Left lobe of liver (tissue), 2 donors: ENCODE results near the gene NELL2. TPM values are rescaled to one million over a fixed set of nuclear protein-coding genes. Genes with fewer than 3 reads are reported as not detected.
"Not testable (repeated sequence)": the region's sequence is repeated elsewhere in the genome, so short reads cannot be mapped to it uniquely, and the experiment has no call there.

Experiments
- ATAC-seq: fragments of 200-7000 bp; cut with Tn5 transposase; one replicate; pipeline ENCODE4 v1.9.1; 2020; ENCODE audit warnings: mild to moderate bottlenecking, moderate library complexity
- DNase-seq: peaks from one replicate; pipeline ENCODE4 v3.0.0-alpha.2; 2020; ENCODE audit warnings: low spot score
- total RNA-seq: library from RNA; stranded (reverse); gene quantifications from one replicate; pipeline ENCODE4 v1.2.1, GENCODE V29; 2021
- donor health status: DM: no; HTN: no; CAD: no; lungs with moderate emphysema.
- donor health status: DM: no; HTN: yes; CAD: no.

The NELL2 gene
- total RNA-seq, 1 donor from 2014 or later, result 0.78 TPM

GRCh38 chr12:44847888-44848702 lies 28.0 kb downstream of the NELL2 start:
- no peak for DNase-seq
- no peak for ATAC-seq

DNA sequence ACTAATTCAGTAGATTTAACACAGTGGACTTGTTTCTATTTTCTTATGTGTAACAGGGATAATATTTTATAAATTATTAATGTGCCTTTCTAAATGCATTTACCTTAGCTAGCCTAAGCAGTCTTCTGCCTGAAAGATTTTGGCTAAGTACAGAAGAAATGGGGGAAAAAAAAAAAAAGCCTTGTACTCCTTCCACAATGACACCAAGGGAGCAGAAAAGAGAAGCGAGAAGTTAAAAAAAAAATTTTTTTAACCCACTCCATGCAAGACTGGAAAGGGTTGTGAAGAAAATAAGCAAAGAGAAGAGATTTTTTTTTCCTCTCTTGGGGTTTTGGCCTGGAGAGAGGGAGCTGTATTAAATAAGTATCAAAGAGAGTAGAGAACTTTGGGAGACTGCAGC lies 28.7 kb downstream of the NELL2 start:
- DNase-seq, result no peak

DNA sequence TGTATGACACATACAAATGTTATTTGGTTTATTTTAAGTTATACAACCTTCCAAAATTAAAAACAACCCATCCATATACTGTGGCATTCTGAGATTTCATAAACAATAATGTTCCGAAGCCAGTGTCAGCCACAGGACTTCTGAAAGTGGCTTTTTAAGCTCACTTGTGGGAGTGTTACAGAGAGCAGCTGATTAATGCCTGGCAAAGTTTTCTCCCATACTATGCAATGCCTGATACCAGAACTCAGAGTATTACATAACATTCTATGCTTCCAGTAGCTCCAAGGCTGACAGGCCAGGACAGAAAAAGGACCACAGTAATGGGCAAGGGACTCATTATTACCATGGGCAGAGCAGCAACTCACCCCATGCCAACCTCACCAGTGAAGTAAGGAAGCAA lies 29.3 kb downstream of the NELL2 start:
- ATAC-seq, result no peak
- DNase-seq, result no peak

More for the DNA sequence above, 28.7 kb downstream of the NELL2 start:
- no peak for ATAC-seq

- no peak for ATAC-seq
- DNase-seq, result no peak
Observed at GRCh38 chr12:44842669-44843068, 33.4 kb downstream of the NELL2 start.

DNA sequence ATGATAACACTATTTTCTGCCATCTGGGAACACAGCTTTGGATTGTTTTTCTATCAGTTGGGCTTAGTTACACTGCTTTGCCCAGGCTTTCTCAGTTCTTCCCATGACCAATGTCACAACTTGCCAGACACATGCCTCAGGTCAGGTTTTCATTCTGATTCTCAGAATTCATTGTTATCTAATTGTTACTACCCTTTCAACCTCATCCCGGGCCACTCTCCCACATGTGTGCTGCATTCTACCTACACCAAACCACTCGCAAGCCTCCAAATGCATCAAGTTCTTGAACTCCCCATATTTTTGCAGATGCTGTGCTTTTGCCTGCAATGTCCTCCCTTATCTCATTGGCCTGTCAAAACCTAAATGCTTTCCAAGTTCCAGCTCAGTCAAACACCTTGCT lies 36.3 kb downstream of the NELL2 start:
- ATAC-seq (no peak), DNase-seq (no peak)

DNA sequence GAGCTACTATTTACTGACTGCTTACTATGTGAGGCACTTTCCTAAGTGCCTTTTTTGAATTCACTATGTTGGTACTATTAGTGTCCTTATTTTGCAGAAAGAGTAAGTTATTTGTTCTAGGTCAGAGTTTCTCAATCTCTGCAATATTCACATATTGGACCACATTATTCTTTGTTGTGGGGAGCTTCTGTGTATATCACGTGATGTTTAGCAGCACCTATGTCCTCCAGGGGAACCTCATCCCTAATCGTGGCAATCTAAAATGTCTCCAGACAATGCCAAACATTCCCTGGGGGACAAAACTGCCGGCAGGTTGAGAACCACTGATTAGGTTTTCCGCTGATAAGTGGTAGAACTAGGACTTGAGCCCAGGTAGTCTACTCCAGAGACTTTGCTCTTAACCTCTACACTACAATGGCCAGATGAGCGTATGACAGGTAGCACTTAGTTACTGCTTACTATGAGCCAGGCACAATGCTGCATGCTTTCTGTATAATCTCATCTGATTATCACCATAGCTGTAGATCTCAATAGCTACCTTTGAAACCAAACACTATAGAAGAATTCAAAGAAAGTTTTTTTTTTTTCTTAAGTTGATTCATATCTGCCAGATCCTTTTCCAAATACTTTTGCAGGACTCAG lies 38.9 kb downstream of the NELL2 start:
- ATAC-seq, result no peak
- no peak for DNase-seq

DNA sequence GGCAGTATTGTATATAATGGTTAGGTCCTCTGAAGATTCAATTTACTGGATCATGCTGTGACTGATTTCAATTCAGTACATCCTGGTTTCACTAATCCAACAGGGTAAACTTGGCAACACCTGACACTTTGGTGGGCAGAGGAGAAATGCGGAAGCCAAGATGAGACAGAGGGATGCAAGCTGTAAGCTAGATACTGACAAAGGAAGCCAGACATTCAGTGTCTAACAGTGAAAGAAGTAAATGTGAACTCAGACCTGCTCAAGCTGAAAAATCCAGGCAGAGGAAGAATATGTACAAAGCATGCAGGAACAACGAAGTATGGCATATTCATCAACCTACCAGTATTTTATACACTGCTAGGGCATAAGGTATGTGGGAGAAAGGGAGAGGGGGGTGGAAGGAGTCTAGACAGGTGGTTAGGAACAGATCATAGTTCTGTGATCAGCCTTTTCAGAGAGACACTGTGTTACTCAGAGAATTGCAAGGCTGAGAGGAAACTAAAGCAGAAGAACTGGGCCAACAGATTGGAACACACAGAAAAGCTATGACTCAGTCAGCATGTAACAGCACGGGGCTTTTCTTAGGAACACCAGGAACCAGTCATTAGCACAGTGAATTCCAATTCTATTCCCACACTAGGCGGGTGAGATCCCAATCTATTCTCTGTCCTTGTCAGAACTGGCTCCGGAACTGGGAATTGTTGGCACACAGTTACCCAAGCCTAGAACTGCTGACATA lies 40.3 kb downstream of the NELL2 start:
- DNase-seq (no peak), ATAC-seq (no peak)

GRCh38 chr12:44834996-44835395 lies 41.1 kb downstream of the NELL2 start:
- ATAC-seq, result not testable (repeated sequence)

GRCh38 chr12:44833561-44833960 lies 42.6 kb downstream of the NELL2 start:
- no peak for DNase-seq

More at GRCh38 chr12:44834996-44835395, 41.1 kb downstream of the NELL2 start:
- DNase-seq, result not testable (repeated sequence)

DNA sequence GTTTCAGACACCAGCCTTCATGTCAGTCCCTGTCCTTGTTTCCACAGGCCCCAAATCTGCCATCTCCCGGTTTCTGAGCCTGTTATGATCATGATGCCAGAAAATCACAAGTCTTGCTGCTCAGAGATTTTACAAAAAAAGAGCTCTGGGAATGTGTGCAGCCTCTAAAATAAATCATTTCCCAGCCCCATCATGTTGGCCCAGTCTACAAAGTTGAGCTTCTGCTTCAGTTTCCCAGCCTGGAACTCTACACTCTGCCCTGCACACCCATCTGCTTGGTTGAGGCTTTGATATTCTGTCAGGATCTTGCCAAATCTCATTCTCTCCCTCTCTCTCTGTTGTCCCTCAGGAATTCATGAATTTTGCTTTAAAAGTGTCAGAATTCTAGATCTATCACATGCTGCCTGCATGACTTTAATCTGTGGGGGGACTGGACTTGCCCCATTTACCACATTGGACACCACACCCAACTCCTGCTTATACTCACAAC lies 45.5 kb downstream of the NELL2 start:
- no peak for DNase-seq
- no peak for ATAC-seq

More at GRCh38 chr12:44833561-44833960, 42.6 kb downstream of the NELL2 start:
- ATAC-seq, result no peak

DNA sequence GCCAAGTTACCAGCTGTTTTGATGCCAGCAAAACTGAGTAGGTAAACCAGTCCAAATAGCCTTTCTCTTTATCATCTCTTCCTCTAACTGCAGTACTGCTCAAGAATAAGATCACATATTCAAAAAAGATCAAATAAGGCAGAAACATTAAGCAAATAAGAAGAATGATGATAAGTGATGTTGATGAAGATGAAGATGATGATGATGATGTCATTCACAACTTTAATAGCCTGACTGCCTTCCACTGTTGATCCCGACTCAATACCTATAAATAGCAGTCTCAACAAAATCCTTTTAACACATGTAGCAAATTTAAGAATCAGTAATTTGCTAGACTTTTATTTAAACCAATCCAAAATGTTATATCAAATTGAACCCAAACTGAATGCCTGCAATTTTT lies 47.1 kb downstream of the NELL2 start:
- DNase-seq (no peak), ATAC-seq (no peak)

- DNase-seq (no peak), ATAC-seq (no peak)
Observed at GRCh38 chr12:44827832-44828438, 48.2 kb downstream of the NELL2 start.

DNA sequence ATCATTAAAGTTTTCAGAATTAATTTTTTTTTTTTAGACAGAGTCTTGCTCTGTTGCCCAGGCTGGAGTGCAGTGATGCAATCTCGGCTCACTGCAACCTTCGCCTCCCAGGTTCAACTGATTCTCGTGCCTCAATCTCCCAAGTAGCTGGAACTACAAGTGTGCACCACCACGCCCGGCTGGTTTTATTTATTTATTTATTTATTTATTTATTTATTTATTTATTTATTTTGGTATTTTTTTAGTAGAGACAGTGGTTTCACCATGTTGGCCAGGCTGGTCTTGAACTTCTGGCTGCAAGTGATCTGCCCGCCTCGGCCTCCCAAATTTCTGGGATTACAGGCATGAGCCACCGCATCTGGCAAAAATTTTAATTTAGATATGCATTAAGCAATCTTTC lies 54.4 kb downstream of the NELL2 start:
- DNase-seq, ATAC-seq: not testable (repeated sequence)

DNA sequence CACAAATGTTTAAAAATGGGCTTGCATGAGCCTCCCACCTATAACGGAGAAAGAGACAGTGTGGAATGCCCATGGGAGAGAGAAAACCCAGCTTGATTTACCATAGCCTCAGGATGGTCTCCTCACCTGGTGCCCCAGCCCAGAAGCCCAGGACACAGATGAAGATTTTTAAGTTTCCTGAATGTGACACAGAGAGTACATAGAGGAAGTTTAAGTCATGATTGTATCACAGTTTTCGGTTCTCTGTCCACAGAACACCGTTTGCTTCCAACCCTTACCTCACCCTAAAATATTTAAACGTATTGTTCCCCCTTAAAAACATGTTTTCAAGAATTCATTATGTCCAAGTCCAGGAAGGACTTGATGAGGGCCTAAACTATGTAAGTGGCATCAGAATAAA lies 56.2 kb downstream of the NELL2 start:
- ATAC-seq, result no peak
- no peak for DNase-seq

DNA sequence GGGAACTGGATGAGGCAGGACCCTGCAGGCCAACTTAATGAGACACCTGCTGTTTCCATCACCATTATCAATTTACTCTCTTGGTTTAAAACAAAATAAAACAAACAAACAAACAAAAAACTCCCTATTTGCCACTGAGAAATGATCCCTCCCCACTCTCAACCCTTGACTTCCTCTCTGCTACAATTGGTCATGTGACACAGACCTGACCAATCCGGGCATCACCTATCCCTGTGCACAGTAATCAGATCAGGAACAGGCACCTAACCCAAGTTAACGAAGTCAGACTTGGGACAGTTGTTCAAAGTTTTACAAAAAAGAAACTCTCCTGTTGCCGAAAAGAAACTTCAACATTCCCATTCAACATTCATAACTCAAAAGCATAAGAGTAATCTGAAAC lies 58.4 kb downstream of the NELL2 start:
- no peak for ATAC-seq
- DNase-seq, result no peak

- no peak for DNase-seq
- no peak for ATAC-seq
Observed at GRCh38 chr12:44816446-44817017, 59.6 kb downstream of the NELL2 start.

DNA sequence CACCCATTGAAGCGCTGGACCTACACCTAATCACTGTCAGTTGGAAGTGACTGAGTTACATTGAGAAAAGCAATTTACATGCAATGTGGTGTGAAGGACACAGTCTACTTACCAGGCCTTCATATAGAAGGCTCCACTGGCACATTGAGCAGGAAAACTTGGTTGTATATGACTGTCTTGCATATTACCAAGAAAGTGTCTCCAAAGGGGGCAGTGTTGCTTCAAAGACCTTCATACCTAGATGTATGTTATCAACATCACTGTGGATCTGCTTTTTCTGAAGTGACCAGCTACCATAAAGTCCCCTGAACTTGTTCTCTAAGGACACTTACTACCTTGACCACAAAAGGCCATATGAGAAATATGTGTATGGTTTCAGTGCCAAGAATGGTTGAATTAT lies 64.1 kb downstream of the NELL2 start:
- ATAC-seq (no peak), DNase-seq (no peak)

DNA sequence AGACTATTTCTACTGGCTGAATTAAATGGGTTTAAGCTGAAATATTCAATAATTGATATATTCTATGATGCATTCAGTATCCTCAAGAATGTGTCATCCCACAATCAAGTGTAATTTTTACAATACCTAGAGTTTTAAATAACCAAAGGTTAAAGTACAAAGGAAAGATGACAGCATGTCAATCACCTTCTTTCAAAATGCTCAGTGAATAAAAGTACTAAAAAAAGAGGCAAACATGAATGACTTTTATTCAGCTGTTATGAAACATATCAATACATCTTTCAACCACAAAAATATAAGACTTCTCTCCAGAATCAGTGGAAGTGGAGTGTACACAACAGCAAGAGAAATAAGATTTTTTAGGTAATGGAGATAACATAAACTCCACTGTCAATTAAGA lies 72.0 kb downstream of the NELL2 start:
- no peak for ATAC-seq
- DNase-seq, result no peak

- DNase-seq (no peak), ATAC-seq (no peak)
Observed at GRCh38 chr12:44795970-44796369, 80.1 kb downstream of the NELL2 start.

GRCh38 chr12:44788731-44789130 lies 87.4 kb downstream of the NELL2 start:
- DNase-seq (no peak), ATAC-seq (no peak)
